Measurements from ENCODE around the gene IER3IP1.

IER3IP1 gene

GRCh38 chr18:47109720-47110119 is 66.4 kb downstream of the IER3IP1 start:
- Histone ChIP-seq H3K27me3 (ENCODE audit: low read depth, low read length) (no peaks in the 10 kb centered on the region), H3K27ac (ENCODE audit: low read length) (no peak overlapping the region), H3K36me3 (replicated peaks; ENCODE audit: low read depth, low read length) (peaks cover 68% of the 10 kb centered on the region), H3K4me2 (ENCODE audit: low read length) (no peak overlapping the region), H2AFZ (ENCODE audit: low read depth, low read length) (no peak overlapping the region), H3K4me3 (ENCODE audit: low read length) (no peak overlapping the region), H3K9me3 (ENCODE audit: insufficient read depth, low read length) (no peaks in the 10 kb centered on the region), H3K9ac (ENCODE audit: low read length) (no peak overlapping the region), H3K4me1 (ENCODE audit: low read length) (no peaks in the 10 kb centered on the region), H3K79me2 (ENCODE audit: low read length) (no peaks in the 10 kb centered on the region), H4K20me1 (ENCODE audit: insufficient read depth, low read length) (no peaks in the 10 kb centered on the region; the same call in 1 of the 2 replicates)
- no peak for TF ChIP-seq CTCF (IDR thresholded peaks at IDR 0.05; ENCODE audit: low read depth, low read length)
- TF ChIP-seq EZH2phosphoT487 (IDR thresholded peaks at IDR 0.05; ENCODE audit: low read depth) = no peak

GRCh38 chr18:47108998-47109405 is 67.2 kb downstream of the IER3IP1 start:
- H2AFZ ChIP-seq (ENCODE audit: low read depth, low read length) = no peak overlapping the region
- TF ChIP-seq EZH2phosphoT487 (IDR thresholded peaks at IDR 0.05; ENCODE audit: low read depth) = no peak
- no peak for TF ChIP-seq CTCF (IDR thresholded peaks at IDR 0.05; ENCODE audit: low read depth, low read length)
- H3K36me3 ChIP-seq (replicated peaks; ENCODE audit: low read depth, low read length) = peaks cover 69% of the 10 kb centered on the region
- no peak overlapping the region for H3K4me2 ChIP-seq (ENCODE audit: low read length)
- H3K27me3 ChIP-seq (ENCODE audit: low read depth, low read length) = no peaks in the 10 kb centered on the region
- no peaks in the 10 kb centered on the region for H3K4me1 ChIP-seq (ENCODE audit: low read length)
- H3K79me2 ChIP-seq (ENCODE audit: low read length) = no peaks in the 10 kb centered on the region
- H3K4me3 ChIP-seq (ENCODE audit: low read length) = no peak overlapping the region
- no peaks in the 10 kb centered on the region; the same call in 1 of the 2 replicates for H4K20me1 ChIP-seq (ENCODE audit: insufficient read depth, low read length)
- no peak overlapping the region for H3K9ac ChIP-seq (ENCODE audit: low read length)
- no peaks in the 10 kb centered on the region for H3K9me3 ChIP-seq (ENCODE audit: insufficient read depth, low read length)
- H3K27ac ChIP-seq (ENCODE audit: low read length) = no peak overlapping the region

GRCh38 chr18:47108373-47108772 is 67.8 kb downstream of the IER3IP1 start:
- TF ChIP-seq EZH2phosphoT487 (IDR thresholded peaks at IDR 0.05; ENCODE audit: low read depth) (no peak), CTCF (IDR thresholded peaks at IDR 0.05; ENCODE audit: low read depth, low read length) (no peak)
- Histone ChIP-seq H3K9me3 (ENCODE audit: insufficient read depth, low read length) (no peaks in the 10 kb centered on the region), H3K4me1 (ENCODE audit: low read length) (no peaks in the 10 kb centered on the region), H3K27ac (ENCODE audit: low read length) (no peak overlapping the region), H3K27me3 (ENCODE audit: low read depth, low read length) (no peaks in the 10 kb centered on the region), H3K36me3 (replicated peaks; ENCODE audit: low read depth, low read length) (peaks cover 65% of the 10 kb centered on the region), H3K4me3 (ENCODE audit: low read length) (no peak overlapping the region), H3K4me2 (ENCODE audit: low read length) (no peak overlapping the region), H3K9ac (ENCODE audit: low read length) (no peak overlapping the region), H2AFZ (ENCODE audit: low read depth, low read length) (no peak overlapping the region), H3K79me2 (ENCODE audit: low read length) (no peaks in the 10 kb centered on the region), H4K20me1 (ENCODE audit: insufficient read depth, low read length) (no peaks in the 10 kb centered on the region; the same call in 1 of the 2 replicates)
